ENCODE results near the gene DLX4. TPM values are rescaled to one million over a fixed set of nuclear protein-coding genes. Genes with fewer than 3 reads are reported as not detected.

The DLX4 gene
- polyA plus RNA-seq, 1 donor from 2014 or later, result not detected

- Histone ChIP-seq H3K79me2 (replicated peaks; ENCODE audit: insufficient read depth, low read length) (no peaks in the 10 kb centered on the region), H3K4me2 (ENCODE audit: low read length) (no peak overlapping the region)
Observed at GRCh38 chr17:49963309-49963625, 5.7 kb upstream of the DLX4 start.

GRCh38 chr17:49963626-49964302 is 5.2 kb upstream of the DLX4 start:
- H3K4me2 ChIP-seq (ENCODE audit: low read length), result no peak overlapping the region
- H3K9ac ChIP-seq (ENCODE audit: low read length), result no peak overlapping the region
- peak overlapping the region; percentile 39 for H3K4me3 ChIP-seq (ENCODE audit: low read length)

More at GRCh38 chr17:49963309-49963625, 5.7 kb upstream of the DLX4 start:
- H3K9me3 ChIP-seq (ENCODE audit: low read length), result no peaks in the 10 kb centered on the region
- no peak overlapping the region for H3K27ac ChIP-seq (ENCODE audit: low read length)
- no peaks in the 10 kb centered on the region for H3F3A ChIP-seq (ENCODE audit: insufficient read depth, low read length, poor library complexity, severe bottlenecking)
- no peak overlapping the region for H3K9ac ChIP-seq (ENCODE audit: low read length)
- no peaks in the 10 kb centered on the region for H3K36me3 ChIP-seq (ENCODE audit: insufficient read depth, low read length)
- no peaks in the 10 kb centered on the region for H4K20me1 ChIP-seq (ENCODE audit: insufficient read depth)
- H3K27me3 ChIP-seq (ENCODE audit: insufficient read depth, low read depth, low read length), result peaks cover 66% of the 10 kb centered on the region
- H3K9me2 ChIP-seq (ENCODE audit: insufficient read depth, low read length), result no peaks in the 10 kb centered on the region
- TF ChIP-seq SMC3 (conservative IDR thresholded peaks at IDR 0.05; ENCODE audit: poor library complexity) (no peak), EP300 (conservative IDR thresholded peaks at IDR 0.05; ENCODE audit: poor library complexity, severe bottlenecking) (no peak)
- TF ChIP-seq, protein P1, sequence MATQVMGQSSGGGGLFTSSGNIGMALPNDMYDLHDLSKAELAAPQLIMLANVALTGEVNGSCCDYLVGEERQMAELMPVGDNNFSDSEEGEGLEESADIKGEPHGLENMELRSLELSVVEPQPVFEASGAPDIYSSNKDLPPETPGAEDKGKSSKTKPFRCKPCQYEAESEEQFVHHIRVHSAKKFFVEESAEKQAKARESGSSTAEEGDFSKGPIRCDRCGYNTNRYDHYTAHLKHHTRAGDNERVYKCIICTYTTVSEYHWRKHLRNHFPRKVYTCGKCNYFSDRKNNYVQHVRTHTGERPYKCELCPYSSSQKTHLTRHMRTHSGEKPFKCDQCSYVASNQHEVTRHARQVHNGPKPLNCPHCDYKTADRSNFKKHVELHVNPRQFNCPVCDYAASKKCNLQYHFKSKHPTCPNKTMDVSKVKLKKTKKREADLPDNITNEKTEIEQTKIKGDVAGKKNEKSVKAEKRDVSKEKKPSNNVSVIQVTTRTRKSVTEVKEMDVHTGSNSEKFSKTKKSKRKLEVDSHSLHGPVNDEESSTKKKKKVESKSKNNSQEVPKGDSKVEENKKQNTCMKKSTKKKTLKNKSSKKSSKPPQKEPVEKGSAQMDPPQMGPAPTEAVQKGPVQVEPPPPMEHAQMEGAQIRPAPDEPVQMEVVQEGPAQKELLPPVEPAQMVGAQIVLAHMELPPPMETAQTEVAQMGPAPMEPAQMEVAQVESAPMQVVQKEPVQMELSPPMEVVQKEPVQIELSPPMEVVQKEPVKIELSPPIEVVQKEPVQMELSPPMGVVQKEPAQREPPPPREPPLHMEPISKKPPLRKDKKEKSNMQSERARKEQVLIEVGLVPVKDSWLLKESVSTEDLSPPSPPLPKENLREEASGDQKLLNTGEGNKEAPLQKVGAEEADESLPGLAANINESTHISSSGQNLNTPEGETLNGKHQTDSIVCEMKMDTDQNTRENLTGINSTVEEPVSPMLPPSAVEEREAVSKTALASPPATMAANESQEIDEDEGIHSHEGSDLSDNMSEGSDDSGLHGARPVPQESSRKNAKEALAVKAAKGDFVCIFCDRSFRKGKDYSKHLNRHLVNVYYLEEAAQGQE (IDR thresholded peaks at IDR 0.05; ENCODE audit: borderline replicate concordance), result no peak
- TF ChIP-seq, protein P2, sequence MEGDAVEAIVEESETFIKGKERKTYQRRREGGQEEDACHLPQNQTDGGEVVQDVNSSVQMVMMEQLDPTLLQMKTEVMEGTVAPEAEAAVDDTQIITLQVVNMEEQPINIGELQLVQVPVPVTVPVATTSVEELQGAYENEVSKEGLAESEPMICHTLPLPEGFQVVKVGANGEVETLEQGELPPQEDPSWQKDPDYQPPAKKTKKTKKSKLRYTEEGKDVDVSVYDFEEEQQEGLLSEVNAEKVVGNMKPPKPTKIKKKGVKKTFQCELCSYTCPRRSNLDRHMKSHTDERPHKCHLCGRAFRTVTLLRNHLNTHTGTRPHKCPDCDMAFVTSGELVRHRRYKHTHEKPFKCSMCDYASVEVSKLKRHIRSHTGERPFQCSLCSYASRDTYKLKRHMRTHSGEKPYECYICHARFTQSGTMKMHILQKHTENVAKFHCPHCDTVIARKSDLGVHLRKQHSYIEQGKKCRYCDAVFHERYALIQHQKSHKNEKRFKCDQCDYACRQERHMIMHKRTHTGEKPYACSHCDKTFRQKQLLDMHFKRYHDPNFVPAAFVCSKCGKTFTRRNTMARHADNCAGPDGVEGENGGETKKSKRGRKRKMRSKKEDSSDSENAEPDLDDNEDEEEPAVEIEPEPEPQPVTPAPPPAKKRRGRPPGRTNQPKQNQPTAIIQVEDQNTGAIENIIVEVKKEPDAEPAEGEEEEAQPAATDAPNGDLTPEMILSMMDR (IDR thresholded peaks at IDR 0.05; ENCODE audit: poor library complexity, severe bottlenecking), result no peak
- H2AFZ ChIP-seq (ENCODE audit: low read depth, low read length), result no peak overlapping the region
- H3K4me3 ChIP-seq (ENCODE audit: low read length), result no peak overlapping the region

More at GRCh38 chr17:49963626-49964302, 5.2 kb upstream of the DLX4 start:
- H3K36me3 ChIP-seq (ENCODE audit: insufficient read depth, low read length), result no peaks in the 10 kb centered on the region
- H3K27me3 ChIP-seq (ENCODE audit: insufficient read depth, low read depth, low read length), result peaks cover 71% of the 10 kb centered on the region
- no peaks in the 10 kb centered on the region for H3K9me3 ChIP-seq (ENCODE audit: low read length)
- no peak overlapping the region for H2AFZ ChIP-seq (ENCODE audit: low read depth, low read length)
- no peak overlapping the region for H3K27ac ChIP-seq (ENCODE audit: low read length)
- TF ChIP-seq SMC3 (conservative IDR thresholded peaks at IDR 0.05; ENCODE audit: poor library complexity), result no peak
- peak; percentile 69 for TF ChIP-seq POLR2AphosphoS5 (IDR thresholded peaks at IDR 0.05)
- TF ChIP-seq, protein P1 (IDR thresholded peaks at IDR 0.05; ENCODE audit: borderline replicate concordance), result peak; percentile 15
- H3K9me2 ChIP-seq (ENCODE audit: insufficient read depth, low read length), result no peaks in the 10 kb centered on the region
- no peaks in the 10 kb centered on the region for H3K79me2 ChIP-seq (replicated peaks; ENCODE audit: insufficient read depth, low read length)
- no peaks in the 10 kb centered on the region for H4K20me1 ChIP-seq (ENCODE audit: insufficient read depth)
- H3F3A ChIP-seq (ENCODE audit: insufficient read depth, low read length, poor library complexity, severe bottlenecking), result no peaks in the 10 kb centered on the region
